NCI-H69 (cell line): ENCODE results near the gene CELA1.

Experiments
- DNase-seq: peaks from one replicate; lab custom pipeline; 2025; lab: John Stamatoyannopoulos, UW

The CELA1 gene

GRCh38 chr12:51346581-51346980 is at the start of gene CELA1:
CELA1 (minus strand) TSS chr12:51346679; CDS start chr12:51346638, 41 bp downstream.
- no peak for DNase-seq

DNA sequence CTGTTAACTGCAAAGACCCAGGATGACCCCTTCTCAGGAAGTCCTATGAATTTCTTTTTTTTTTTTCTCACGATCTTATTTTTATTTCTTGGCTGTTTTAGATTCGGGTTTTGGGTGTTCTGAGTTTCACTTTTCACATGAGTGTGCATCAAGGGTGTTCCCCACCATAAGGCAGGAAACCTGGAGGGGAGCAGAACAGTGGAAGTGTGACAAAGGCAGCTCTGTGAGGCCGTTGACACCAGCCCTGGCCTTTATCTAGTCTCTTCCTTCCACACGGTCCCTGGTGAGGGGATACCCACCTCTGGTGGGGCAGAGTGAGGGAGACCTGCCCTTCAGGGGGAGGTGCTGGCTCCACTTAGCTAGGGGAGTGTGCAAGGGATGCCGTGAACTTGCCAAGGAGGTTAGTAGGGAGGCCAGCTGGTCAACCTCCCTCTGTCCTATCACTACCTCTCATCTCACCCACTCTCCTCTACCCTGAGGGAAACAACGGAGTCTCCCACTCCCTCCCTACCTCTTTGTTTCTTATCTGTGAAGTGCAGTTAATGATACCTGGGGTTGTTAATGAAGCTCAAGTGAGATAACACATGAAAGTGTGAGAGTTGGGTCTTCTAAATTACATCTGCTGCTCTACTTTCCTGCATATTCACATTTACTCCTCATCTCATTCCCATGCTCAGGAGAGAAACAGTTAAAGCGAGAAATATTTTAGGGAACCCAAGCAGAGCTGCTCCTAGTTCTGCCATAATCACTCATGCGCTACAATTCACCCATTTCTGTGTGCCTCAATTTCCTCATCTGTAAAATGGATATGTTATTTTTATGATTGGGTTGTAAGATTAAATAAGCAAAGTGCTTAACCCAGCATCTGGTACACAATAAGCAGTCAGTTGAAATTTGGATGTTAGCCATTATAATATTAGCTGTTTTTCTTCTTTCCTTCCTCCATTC is 49.1 kb upstream of the CELA1 start:
- no peak for DNase-seq

- DNase-seq, result no peak
Observed at GRCh38 chr12:51393676-51394545, 47.4 kb upstream of the CELA1 start.

- DNase-seq, result no peak
Observed at GRCh38 chr12:51392556-51393237, 46.2 kb upstream of the CELA1 start.

GRCh38 chr12:51391283-51392123 is 45.0 kb upstream of the CELA1 start, which contains the start of gene GALNT6:
GALNT6 (minus strand) TSS chr12:51391406; CDS start chr12:51379781, 11,625 bp downstream.
- peak; percentile 83 for DNase-seq

GRCh38 chr12:51390891-51391282 is 44.4 kb upstream of the CELA1 start:
- peak; percentile 72 for DNase-seq

GRCh38 chr12:51390457-51390856 is 44.0 kb upstream of the CELA1 start:
- DNase-seq, result peak; percentile 32

DNA sequence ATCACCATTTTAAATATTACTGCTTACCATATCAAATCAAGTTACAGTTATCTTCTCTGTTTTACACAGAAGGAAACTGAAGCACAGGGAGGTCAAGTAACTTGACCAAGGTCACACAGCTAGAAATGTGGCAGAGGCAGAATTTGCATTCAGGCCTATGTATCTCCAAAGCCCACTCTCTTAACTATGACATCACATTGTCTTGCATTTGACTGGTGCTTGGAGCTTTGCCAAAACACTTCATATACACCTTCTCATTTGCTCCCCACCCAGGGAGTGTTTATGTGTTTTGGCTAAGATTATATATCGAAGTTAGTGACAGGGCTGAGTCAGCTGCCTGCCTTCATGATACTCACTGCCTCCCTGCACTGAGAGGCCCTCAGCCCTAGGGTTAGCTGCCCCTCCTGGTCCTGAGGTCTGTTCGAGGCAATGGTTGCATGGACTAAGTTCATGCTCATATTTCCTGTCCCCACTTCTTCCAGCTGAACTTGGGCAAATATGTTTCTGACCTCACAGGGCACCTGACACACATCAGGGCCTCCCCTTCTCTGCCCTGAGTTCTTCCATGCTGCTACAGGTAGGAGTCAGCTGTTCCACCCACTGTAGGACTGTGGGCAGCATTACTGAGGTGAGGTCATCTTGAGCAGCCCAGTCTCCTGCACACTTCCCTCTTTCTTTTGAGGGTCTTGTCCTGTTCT is 43.0 kb upstream of the CELA1 start:
- DNase-seq, result peak; percentile 79

- peak; percentile 42 for DNase-seq
Observed at GRCh38 chr12:51388846-51389245, 42.4 kb upstream of the CELA1 start.

DNA sequence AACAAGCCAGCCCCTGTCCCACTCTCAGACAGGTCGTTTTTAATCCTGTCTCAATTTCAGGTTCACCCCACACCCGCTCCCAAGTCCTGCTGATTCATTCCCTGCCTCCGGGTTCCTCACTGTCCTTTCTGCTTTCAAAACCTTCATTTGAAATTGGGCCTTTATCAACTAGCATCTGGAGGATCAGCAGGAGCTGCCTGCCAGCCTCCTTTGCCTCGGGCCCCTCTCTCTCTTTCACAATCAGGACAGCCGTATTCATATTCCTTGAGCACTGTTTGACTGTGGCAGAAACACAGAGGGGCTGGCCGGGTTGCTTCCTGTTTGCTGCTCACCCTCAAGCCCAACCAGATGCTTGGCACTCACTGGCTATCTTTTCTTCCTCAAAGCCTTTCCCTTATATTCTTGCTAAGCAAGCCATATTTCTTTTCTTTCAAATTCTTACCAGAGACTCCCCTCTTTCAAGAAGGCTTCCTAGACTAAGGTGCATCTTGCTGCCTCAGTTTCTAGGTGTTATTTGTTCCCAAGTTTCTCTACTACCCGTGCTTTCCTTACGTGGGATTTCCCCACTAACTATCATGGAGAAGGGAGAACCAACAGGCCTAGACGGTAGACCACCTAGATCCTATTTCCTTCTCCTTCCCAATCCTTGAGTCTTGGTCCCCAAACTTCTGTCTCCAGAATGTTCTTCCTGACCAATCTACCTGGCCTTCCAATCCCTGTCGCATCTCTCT is 41.8 kb upstream of the CELA1 start:
- peak; percentile 92 for DNase-seq

DNA sequence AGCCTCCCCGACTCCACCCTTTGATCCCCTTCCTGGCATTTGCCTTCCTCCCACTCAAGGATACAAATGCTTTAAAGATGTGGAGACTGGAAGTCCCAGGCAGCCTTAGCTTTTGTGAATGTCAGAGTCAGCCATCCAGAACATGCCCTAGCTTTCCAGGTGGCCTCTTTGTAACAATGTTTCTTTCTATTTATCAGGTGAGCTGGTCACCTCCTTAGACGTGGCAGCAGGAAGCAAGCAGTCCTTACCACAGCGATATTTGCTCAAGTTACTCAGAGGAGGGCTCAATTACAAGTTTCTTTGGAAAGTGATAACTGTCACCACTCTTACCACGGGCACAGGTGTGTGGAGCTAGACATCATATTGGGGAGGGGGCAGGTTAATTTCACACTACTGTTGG is 39.9 kb upstream of the CELA1 start:
- DNase-seq, result peak; percentile 63

DNA sequence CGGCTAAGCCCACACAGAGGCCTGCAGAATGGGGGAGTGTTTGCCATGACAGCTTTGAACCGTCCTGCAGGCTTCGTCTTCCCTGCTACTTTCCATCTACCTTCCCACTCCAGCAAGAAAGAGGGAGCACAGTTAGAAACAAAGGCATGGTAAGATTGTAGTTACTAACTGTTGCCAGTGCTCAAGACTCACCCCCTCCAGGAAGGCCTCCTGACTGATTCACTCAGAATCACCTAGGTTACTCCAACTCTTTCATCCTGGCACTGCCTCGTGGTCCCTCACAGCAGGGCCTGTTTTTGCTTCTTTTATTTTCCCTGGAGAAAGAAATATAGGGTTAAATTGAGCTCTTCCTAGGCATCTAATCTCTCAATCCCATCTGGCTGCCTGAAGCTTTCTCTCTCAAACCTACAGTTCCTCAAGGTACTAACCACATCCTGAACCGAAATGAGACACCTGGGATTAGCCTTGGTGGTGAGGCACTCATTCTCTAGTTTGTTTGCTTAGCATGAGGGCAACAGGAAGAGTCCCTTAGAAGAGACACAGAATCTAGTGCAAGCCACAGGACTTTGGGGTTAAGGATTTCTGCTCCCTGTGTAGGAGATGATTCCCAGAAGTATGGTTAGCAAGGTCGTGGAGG is 36.9 kb upstream of the CELA1 start:
- peak; percentile 78 for DNase-seq

DNA sequence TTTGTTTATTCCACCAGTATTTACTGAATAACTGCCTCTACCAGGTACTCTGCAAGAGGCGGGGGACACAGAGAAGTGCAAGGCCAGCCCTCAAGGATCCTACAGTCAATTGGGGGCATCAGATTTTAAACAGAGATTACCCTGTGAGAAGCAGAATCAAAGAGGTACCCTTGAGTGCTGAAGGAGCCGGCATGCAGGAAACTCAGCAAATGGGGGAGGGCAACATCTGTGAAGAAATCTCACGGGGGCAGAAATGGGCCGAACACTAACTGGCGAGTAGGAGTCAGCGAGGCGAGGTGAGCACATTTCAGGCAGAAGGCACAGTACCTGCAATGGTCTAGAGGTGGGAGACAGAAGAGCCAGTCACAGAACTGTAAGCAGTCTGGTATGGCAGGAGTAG is 35.7 kb upstream of the CELA1 start:
- peak; percentile 34 for DNase-seq

GRCh38 chr12:51381226-51382079 is 35.0 kb upstream of the CELA1 start:
- peak; percentile 27 for DNase-seq

DNA sequence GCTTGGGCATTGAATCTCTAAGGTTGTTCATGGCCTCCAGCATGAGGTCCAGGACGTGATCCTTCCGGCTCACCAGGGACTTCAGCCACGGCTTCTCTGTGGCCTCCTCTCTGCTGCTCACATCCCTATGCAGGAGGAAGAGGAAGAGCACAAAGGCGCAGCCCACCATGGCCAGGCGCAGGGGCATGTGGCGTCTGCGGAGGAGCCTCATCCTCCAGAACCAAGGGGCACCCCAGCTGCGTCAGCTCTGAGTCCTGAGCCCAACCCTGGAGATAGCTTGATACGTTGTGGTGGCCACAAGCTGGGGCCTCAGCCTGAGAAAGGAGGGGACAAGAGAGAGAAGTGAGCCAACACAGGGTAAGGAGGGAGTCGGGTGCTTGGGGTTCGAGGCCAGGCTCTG is 33.1 kb upstream of the CELA1 start:
- DNase-seq, result no peak

- DNase-seq, result no peak
Observed at GRCh38 chr12:51378749-51379148, 32.3 kb upstream of the CELA1 start.

DNA sequence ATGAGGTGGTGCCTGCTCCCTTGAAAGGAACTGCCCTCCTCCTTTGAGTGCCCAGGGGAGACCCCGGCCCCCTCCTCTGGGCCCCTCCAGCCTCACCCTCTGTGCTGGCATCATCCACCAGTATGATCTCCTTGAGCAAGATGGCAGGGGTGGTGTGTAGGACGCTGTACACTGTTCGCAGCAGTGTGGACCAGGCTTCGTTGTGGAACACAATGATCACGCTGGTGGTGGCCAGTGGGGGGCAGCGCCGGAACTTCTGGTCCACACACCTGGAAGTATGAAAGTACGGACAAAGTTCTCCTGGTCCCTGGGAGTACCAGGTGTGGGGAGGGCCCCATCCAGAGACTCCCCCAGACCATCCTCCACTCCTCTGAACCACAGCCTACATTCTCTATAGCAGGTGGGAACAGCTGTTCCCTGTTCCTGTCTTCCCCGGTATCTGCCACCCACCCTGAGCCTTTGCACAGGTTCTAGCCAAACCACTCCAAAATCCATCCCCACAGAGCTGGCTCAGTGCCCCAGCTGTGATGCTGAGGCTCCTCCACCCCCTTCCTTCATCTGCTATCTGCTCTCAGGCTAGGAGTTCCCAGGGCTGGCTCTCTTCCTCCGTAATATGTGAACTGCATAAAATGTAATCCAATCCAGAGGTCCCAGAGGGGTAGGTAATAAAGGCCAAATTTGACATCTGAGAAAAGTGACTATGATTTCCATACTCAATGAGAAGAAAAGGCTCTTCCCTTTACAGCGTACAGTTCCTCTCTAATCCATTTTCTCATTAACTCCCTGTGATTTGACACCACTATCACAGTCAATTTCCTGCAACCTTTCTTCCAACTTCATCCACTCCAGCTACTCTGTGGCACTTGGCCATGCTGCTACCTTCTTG is 30.9 kb upstream of the CELA1 start:
- DNase-seq, result peak; percentile 82
